Measurements from ENCODE around the gene U2AF2. TPM values are rescaled to one million over a fixed set of nuclear protein-coding genes. Genes with fewer than 3 reads are reported as not detected.

U2AF2 gene
- total RNA-seq, 1 experiment from 2014 or later: 321 TPM

DNA sequence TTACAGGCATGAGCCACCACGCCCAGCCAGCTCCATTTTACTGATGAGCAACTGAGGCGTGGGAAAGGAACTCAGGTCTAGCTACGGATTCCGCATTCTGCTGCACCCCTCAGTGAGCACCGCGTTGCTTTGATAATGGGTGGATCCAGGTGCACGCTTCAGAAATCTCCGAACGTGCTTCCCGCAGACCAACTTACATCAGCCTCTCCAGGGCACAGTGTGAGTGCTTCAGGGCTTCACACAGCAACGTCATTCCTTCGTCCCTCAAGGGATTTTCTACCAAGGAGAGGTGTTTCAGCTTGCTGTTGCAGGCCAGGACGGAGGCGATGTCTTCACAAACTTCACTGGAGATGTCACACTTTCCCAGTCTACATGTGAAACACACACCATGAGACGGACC, 61.7 kb downstream of the U2AF2 start:
- no peak overlapping the region for H2BK5ac ChIP-seq (ENCODE audit: insufficient read length, low read length)
- Mint-ChIP-seq H3K4me1 (no peaks in the 10 kb centered on the region), H3K4me3 (no peak overlapping the region), H3K27me3 (ENCODE audit: low read depth) (peaks cover 14% of the 10 kb centered on the region), H3K36me3 (ENCODE audit: insufficient read depth in 1 of 3, low read depth in 3 of 3) (peaks cover 17 to 39% (median 22%) of the 10 kb centered on the region in 3 experiments), H3K27ac (no peak overlapping the region), H3K9me3 (peaks cover 89 to 94% of the 10 kb centered on the region in 2 experiments)
- no peak overlapping the region for H2BK20ac ChIP-seq (ENCODE audit: low read depth, low read length, poor library complexity, severe bottlenecking)
- no peaks in the 10 kb centered on the region for H3K79me1 ChIP-seq (ENCODE audit: insufficient read depth, low read depth, low read length, poor library complexity, severe bottlenecking)
- no peak overlapping the region for H4K91ac ChIP-seq (ENCODE audit: insufficient read length, low read depth, low read length)
- H3K23ac ChIP-seq (ENCODE audit: insufficient read length, low read depth, low read length): no peak overlapping the region
- WGBS (ENCODE audit: extremely low coverage, insufficient read length, low lambda C conversion rate): no CpG with 5 or more reads among the region's 15 CpGs
- H3K4me2 ChIP-seq (ENCODE audit: insufficient read depth, insufficient read length, low read length): no peak overlapping the region
- H3K27me3 ChIP-seq (ENCODE audit: insufficient read depth, low read length): no peaks in the 10 kb centered on the region
- H2BK15ac ChIP-seq (ENCODE audit: low read depth, low read length): no peak overlapping the region
- no peak for DNase-seq
- no peak overlapping the region for H3T11ph ChIP-seq (ENCODE audit: low read length)
- peaks cover 84% of the 10 kb centered on the region for H3K9me3 ChIP-seq (ENCODE audit: control insufficient read depth, low read depth, low read length)
- no peak overlapping the region for H4K8ac ChIP-seq (replicated peaks; ENCODE audit: insufficient read length, low read depth, low read length)
- H2AFZ ChIP-seq (ENCODE audit: low read length): no peak overlapping the region
- no peak overlapping the region for H3K27ac ChIP-seq (ENCODE audit: insufficient read length, low read depth, low read length)
- H3K18ac ChIP-seq (ENCODE audit: insufficient read length, low read depth, low read length): no peak overlapping the region
- H4K5ac ChIP-seq (ENCODE audit: insufficient read length, low read depth, low read length): no peak overlapping the region
- no peaks in the 10 kb centered on the region for H3K23me2 ChIP-seq (ENCODE audit: insufficient read length, low read depth, low read length, poor library complexity, severe bottlenecking)
- no peak overlapping the region for H3K4ac ChIP-seq (ENCODE audit: low read depth, low read length)
- no peaks in the 10 kb centered on the region for H3K79me2 ChIP-seq (ENCODE audit: insufficient read depth, low read length)
- H3K56ac ChIP-seq (ENCODE audit: insufficient read length, low read depth, low read length): no peak overlapping the region
- no peak overlapping the region for H3K14ac ChIP-seq (ENCODE audit: insufficient read depth, low read length)
- TF ChIP-seq, protein P1, sequence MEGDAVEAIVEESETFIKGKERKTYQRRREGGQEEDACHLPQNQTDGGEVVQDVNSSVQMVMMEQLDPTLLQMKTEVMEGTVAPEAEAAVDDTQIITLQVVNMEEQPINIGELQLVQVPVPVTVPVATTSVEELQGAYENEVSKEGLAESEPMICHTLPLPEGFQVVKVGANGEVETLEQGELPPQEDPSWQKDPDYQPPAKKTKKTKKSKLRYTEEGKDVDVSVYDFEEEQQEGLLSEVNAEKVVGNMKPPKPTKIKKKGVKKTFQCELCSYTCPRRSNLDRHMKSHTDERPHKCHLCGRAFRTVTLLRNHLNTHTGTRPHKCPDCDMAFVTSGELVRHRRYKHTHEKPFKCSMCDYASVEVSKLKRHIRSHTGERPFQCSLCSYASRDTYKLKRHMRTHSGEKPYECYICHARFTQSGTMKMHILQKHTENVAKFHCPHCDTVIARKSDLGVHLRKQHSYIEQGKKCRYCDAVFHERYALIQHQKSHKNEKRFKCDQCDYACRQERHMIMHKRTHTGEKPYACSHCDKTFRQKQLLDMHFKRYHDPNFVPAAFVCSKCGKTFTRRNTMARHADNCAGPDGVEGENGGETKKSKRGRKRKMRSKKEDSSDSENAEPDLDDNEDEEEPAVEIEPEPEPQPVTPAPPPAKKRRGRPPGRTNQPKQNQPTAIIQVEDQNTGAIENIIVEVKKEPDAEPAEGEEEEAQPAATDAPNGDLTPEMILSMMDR (conservative IDR thresholded peaks at IDR 0.05): no peak
- H3K9ac ChIP-seq (ENCODE audit: extremely low read depth, insufficient read length, low read length): no peak overlapping the region
- H2AK5ac ChIP-seq (ENCODE audit: insufficient read length, low read length): no peak overlapping the region
- H2BK12ac ChIP-seq (ENCODE audit: insufficient read length, low read depth, low read length): no peak overlapping the region
- no peaks in the 10 kb centered on the region for H3K4me1 ChIP-seq (ENCODE audit: insufficient read depth, low read length)
- no peaks in the 10 kb centered on the region for H4K20me1 ChIP-seq (ENCODE audit: control insufficient read depth, insufficient read depth, insufficient read length)
- H2BK120ac ChIP-seq (ENCODE audit: low read depth, low read length, poor library complexity, severe bottlenecking): no peak overlapping the region
